Measurements from ENCODE around the gene FANCC.

DNA sequence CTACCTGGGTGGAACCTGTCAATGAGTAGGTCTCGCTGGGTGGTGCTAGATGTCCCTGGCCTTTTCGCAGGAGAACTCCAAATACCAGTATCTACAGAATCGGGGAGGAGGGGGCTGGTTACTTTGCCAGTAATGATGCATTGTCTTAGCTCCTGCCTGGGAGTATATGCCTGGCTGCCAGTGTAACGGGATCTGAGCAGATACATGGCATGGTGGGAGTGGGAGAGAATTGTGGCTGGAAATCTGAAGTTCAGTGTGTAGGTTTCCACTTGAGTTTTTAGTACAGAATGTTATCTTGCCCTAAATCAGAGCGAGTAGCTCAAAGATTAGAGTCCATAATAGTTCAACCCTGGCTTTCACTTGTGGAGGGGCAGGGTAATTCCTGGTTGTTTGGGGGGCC, 38.0 kb upstream of the FANCC start:
- TF ChIP-seq, protein P1, sequence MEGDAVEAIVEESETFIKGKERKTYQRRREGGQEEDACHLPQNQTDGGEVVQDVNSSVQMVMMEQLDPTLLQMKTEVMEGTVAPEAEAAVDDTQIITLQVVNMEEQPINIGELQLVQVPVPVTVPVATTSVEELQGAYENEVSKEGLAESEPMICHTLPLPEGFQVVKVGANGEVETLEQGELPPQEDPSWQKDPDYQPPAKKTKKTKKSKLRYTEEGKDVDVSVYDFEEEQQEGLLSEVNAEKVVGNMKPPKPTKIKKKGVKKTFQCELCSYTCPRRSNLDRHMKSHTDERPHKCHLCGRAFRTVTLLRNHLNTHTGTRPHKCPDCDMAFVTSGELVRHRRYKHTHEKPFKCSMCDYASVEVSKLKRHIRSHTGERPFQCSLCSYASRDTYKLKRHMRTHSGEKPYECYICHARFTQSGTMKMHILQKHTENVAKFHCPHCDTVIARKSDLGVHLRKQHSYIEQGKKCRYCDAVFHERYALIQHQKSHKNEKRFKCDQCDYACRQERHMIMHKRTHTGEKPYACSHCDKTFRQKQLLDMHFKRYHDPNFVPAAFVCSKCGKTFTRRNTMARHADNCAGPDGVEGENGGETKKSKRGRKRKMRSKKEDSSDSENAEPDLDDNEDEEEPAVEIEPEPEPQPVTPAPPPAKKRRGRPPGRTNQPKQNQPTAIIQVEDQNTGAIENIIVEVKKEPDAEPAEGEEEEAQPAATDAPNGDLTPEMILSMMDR (IDR thresholded peaks at IDR 0.05; ENCODE audit: insufficient read depth, low read depth, low read length) = no peak
- no peak for TF ChIP-seq EZH2 (IDR thresholded peaks at IDR 0.05; ENCODE audit: insufficient read depth, low read length)
